Panc1 (cell line): ENCODE data around the gene BCAS3.

Source experiments
- TCF7L2 ChIP-seq: IDR thresholded peaks from 2 replicates; pipeline ENCODE4 v1.6.1; 2011; ENCODE audit warnings: mild to moderate bottlenecking, low read depth, low read length, inconsistent platforms
- TF ChIP-seq, protein P1 (sequence below): fragments of 450-650 bp; IDR thresholded peaks from 2 replicates; pipeline ENCODE4 v1.5.1; 2017; ENCODE audit warnings: mild to moderate bottlenecking

DNA sequence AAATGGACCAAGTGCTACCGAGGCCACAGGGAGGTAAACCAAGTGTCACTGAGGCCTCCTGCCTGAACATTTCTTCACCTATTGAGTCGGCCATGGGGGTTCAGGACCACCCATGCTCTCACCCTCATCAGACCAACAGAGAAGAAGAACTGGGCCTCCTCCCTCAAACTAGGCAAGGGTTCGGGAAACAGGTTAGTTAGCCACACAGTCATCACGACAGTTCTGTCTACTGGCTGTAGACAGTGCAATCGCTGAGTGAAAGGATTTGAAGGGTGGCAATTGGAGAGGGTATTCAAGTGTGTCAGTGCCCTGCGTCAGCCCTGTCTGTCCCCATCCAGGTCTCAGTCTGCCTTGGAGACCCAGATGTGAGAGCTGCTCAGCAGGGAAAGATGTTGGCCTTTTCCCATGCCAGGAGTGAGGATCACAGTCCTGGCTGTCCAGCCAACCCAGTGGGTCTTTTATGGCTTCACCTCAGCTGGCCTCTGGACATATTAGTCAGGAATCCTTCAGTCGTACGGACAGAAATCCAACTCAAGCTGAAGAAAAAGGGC lies 741.9 kb downstream of the BCAS3 start:
- TF ChIP-seq, protein P1, sequence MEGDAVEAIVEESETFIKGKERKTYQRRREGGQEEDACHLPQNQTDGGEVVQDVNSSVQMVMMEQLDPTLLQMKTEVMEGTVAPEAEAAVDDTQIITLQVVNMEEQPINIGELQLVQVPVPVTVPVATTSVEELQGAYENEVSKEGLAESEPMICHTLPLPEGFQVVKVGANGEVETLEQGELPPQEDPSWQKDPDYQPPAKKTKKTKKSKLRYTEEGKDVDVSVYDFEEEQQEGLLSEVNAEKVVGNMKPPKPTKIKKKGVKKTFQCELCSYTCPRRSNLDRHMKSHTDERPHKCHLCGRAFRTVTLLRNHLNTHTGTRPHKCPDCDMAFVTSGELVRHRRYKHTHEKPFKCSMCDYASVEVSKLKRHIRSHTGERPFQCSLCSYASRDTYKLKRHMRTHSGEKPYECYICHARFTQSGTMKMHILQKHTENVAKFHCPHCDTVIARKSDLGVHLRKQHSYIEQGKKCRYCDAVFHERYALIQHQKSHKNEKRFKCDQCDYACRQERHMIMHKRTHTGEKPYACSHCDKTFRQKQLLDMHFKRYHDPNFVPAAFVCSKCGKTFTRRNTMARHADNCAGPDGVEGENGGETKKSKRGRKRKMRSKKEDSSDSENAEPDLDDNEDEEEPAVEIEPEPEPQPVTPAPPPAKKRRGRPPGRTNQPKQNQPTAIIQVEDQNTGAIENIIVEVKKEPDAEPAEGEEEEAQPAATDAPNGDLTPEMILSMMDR, result no peak
- no peak for TF ChIP-seq TCF7L2
